Transverse colon (tissue), 4 donors: Measurements from ENCODE around the gene VSIG2. TPM values are rescaled to one million over a fixed set of nuclear protein-coding genes. Genes with fewer than 3 reads are reported as not detected.

Experiments used
- DNase-seq: peaks from one replicate; pipeline ENCODE4 v3.0.0-alpha.2; 2019
- H3K27ac ChIP-seq, 4 donors: fragments of 200-600 bp; sonication (generic); 2 replicates each; pipeline ENCODE4 v1.5.1; 2016 to 2018; ENCODE audit warnings: inconsistent platforms in 4 of 4
- H3K27me3 ChIP-seq: fragments of 200-600 bp; sonication (generic); 2 replicates; pipeline ENCODE4 v1.5.1; 2017; ENCODE audit warnings: inconsistent platforms
- H3K36me3 ChIP-seq, 4 donors: fragments of 200-600 bp; sonication (generic); 2 replicates each; pipeline ENCODE4 v1.5.1; 2017 to 2019; ENCODE audit warnings: inconsistent platforms in 4 of 4
- H3K4me1 ChIP-seq, 4 donors: fragments of 200-600 bp; sonication (generic); 2 replicates each; pipeline ENCODE4 v1.5.1; 2017 to 2020; ENCODE audit warnings: inconsistent platforms in 4 of 4
- H3K4me3 ChIP-seq, 4 donors: fragments of 200-600 bp; sonication (generic); 1 replicate in 1 of 4; 2 replicates in 3 of 4; pipeline versions ENCODE4 v1.5.1 to v1.6.1; 2017 to 2019; ENCODE audit warnings: inconsistent platforms in 4 of 4
- H3K9me3 ChIP-seq, 2 donors: fragments of 200-600 bp; sonication (generic); 2 replicates each; pipeline ENCODE4 v1.5.1; 2017 to 2019; ENCODE audit warnings: inconsistent platforms in 2 of 2
- EP300 ChIP-seq: sonication (generic); formaldehyde crosslinking; IDR thresholded peaks from one replicate; pipeline ENCODE4 v1.6.1; 2017; ENCODE audit warnings: antibody characterized with exemption, low read depth
- POLR2A ChIP-seq: fragments of 450-650 bp; IDR thresholded peaks from one replicate; pipeline ENCODE4 v1.6.1; 2016; ENCODE audit warnings: antibody characterized with exemption, mild to moderate bottlenecking, moderate library complexity
- POLR2AphosphoS5 ChIP-seq, 3 donors: sonication (generic); formaldehyde crosslinking; IDR thresholded peaks; one replicate each; pipeline ENCODE4 v1.6.1; 2016; ENCODE audit warnings: antibody characterized with exemption in 3 of 3
- WGBS, 2 donors: methylation state at CpG; one replicate each; pipeline ENCODE4 v1.1.5; 2018; ENCODE audit warnings: low coverage in 1 of 2; 5-methylcytosine and 5-hydroxymethylcytosine counted together
- in situ Hi-C, 4 donors: fragments of 200-750 bp; cut with MboI; loops; one replicate each; pipeline versions ENCODE4 v1.15.0 to v1.15.1; 2017; ENCODE audit warnings: low sequenced_read_pairs in 3 of 4, low pct_ligation_motif_present in 1 of 4, low pct_unique_long_range_greater_than_20kb in 1 of 4
- intact Hi-C: fragments of 100-400 bp; cut with DNase I; formaldehyde crosslinking; loops from one replicate; pipeline ENCODE4 v1.15.1; 2023; ENCODE audit warnings: low total_unique reads
- total RNA-seq, 4 donors: library from RNA; depleted of rRNA; stranded (reverse); fragments of >200 nt; gene quantifications; one replicate each; pipeline ENCODE4 v1.1.0, GENCODE V29; 2016
- TF ChIP-seq, protein P1 (sequence below), 5 experiments: fragments of 200-600 bp in 3 of 5; fragments of 450-650 bp in 2 of 5; sonication (generic) in 3 of 5; IDR thresholded peaks; 1 replicate in 2 of 5; 2 replicates in 3 of 5; pipeline ENCODE4 v1.5.1; 2016 to 2017; ENCODE audit warnings: antibody characterized with exemption in 5 of 5, inconsistent platforms in 3 of 5, mild to moderate bottlenecking in 2 of 5, moderate library complexity in 1 of 5

The VSIG2 gene
- total RNA-seq, 4 donors from 2014 or later: 91.3 to 160 (median 108) TPM

DNA sequence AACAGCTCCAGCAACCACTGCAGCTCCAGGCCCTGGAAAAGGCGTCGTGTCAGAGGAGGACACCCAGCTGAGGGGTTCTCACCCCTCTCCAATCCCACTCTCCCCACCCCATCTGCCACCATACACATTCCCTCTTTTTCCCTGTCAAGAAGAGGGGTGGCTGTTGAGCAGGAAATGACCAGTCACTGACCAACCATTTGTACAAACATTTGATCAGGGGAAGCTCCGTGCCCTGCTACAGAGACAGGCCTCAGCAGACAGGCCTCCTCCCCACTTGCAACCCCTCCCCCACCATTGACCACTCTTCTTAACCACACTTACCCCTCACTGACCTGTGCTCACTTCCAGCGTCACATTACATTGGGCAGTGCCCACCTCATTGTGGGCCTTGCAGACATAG is 2.3 kb upstream of the VSIG2 start:
- no peak for DNase-seq
- no peak overlapping the region for H3K4me3 ChIP-seq
- TF ChIP-seq POLR2AphosphoS5 (IDR thresholded peaks at IDR 0.05) (no peak), EP300 (no peak), POLR2A (no peak)
- TF ChIP-seq, protein P1, sequence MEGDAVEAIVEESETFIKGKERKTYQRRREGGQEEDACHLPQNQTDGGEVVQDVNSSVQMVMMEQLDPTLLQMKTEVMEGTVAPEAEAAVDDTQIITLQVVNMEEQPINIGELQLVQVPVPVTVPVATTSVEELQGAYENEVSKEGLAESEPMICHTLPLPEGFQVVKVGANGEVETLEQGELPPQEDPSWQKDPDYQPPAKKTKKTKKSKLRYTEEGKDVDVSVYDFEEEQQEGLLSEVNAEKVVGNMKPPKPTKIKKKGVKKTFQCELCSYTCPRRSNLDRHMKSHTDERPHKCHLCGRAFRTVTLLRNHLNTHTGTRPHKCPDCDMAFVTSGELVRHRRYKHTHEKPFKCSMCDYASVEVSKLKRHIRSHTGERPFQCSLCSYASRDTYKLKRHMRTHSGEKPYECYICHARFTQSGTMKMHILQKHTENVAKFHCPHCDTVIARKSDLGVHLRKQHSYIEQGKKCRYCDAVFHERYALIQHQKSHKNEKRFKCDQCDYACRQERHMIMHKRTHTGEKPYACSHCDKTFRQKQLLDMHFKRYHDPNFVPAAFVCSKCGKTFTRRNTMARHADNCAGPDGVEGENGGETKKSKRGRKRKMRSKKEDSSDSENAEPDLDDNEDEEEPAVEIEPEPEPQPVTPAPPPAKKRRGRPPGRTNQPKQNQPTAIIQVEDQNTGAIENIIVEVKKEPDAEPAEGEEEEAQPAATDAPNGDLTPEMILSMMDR (IDR thresholded peaks at IDR 0.05): no peak
- H3K36me3 ChIP-seq: no peaks in the 10 kb centered on the region
- H3K27me3 ChIP-seq: peaks cover 45% of the 10 kb centered on the region
- intact Hi-C loops: no loop called here
- H3K4me1 ChIP-seq: peaks cover 11 to 53% (median 30%) of the 10 kb centered on the region in 4 donors
- H3K9me3 ChIP-seq: no peaks in the 10 kb centered on the region
- in situ Hi-C loops: loop anchor here in 1 of 4 donors (25.0 kb wide), 1 partner anchor 92 kb away; the partner anchor contains the start of genes SIAE and SPA17
- no peak overlapping the region for H3K27ac ChIP-seq
- 76% methylated on average over 4 of the region's 4 CpGs; no CpG with 5 or more reads in 1 of the 2 donors for WGBS, 2 donors

DNA sequence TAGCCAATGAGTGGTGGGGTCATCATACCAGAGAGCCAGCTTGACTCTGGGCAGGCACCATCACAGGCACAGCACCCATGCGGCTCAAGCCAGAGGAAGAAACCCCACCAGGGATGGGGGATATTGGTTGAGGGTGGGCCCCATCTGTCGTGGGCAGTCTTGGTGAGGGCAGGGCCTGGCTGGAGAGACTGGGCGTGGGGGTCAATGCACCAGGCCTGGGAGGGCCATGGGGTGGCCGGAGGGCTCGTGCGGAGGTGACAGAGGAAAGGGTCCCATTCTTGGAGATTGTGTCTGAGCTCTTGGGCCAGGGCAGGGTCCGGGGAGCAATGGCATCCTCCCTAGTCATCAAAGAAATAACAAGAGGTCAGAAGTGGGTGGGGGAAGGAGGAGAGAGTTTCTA is 1.6 kb upstream of the VSIG2 start:
- Histone ChIP-seq H3K27ac (no peak overlapping the region), H3K4me1 (peaks cover 7 to 52% (median 29%) of the 10 kb centered on the region in 4 donors), H3K27me3 (peaks cover 38% of the 10 kb centered on the region), H3K4me3 (no peak overlapping the region), H3K36me3 (no peaks in the 10 kb centered on the region), H3K9me3 (no peaks in the 10 kb centered on the region)
- intact Hi-C loops: no loop called here
- in situ Hi-C loops: loop anchor here in 1 of 4 donors (25.0 kb wide), 1 partner anchor 91 kb away; the partner anchor contains the start of genes SIAE and SPA17
- TF ChIP-seq POLR2AphosphoS5 (IDR thresholded peaks at IDR 0.05) (no peak), EP300 (no peak), POLR2A (no peak)
- TF ChIP-seq, protein P1 (IDR thresholded peaks at IDR 0.05): no peak
- WGBS, 2 donors: 96 to 100% methylated on average over 6 to 7 of the region's 7 CpGs
- DNase-seq: no peak

DNA sequence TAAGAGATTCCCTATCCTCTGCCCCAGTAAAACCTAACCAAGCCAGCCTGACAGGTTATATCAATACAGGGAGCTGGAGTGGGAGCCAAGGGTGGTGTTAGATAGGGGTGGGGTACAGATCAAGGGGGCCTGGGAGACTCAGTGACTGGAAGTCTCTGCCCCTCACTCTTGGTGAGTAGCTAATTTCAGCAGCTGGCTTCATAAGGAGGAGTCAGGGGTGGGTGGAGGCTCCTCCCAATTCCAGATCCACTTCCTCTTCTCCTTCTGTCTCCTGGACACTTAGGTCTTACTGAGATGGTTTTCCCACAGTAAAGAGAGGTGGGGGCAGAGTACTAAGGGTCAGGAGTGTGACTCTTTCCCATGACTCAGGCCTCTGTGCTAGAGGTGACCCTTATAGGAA is 1.1 kb upstream of the VSIG2 start:
- intact Hi-C loops: no loop called here
- H3K27ac ChIP-seq: no peak overlapping the region

DNA sequence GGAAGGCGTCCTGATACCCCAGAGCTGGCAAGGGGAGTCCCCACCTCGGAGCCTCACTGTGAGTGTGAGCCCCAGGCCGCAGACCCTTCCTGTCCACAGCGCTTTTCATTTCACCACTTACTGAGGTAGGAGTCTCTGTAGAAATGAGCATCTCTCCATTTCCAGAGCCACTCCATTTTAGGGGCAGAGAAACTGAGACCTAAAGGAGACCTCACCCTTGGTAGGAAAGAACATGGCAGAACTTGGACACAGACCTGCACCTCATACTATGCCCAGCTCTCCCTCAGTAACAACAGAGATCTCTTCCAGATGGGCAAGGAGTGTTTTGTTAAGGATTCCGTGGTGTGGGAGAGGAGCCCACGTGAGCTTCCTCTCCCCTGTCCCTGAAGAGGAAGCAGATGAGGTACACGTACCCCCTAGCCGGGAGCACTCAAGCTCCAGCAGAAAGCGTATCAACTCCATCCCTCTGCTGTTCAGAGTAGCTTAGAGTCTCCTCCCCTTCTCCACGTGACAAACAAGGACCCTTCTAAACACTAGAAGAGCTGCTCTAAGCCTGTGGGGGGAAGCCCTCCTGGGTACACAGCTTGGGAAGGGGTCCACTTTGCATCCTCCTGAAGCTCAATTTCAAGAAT is 532 bp upstream of the VSIG2 start:
- no peaks in the 10 kb centered on the region for H3K36me3 ChIP-seq
- peaks cover 6 to 44% (median 24%) of the 10 kb centered on the region in 4 donors for H3K4me1 ChIP-seq
- intact Hi-C loops: no loop called here
- 64 to 82% methylated on average over 5 to 10 of the region's 10 CpGs for WGBS, 2 donors
- in situ Hi-C loops: loop anchor here in 1 of 4 donors (25.0 kb wide), 1 partner anchor 90 kb away; the partner anchor contains the start of genes SIAE and SPA17
- H3K9me3 ChIP-seq: no peaks in the 10 kb centered on the region
- H3K27me3 ChIP-seq: peaks cover 31% of the 10 kb centered on the region
- H3K27ac ChIP-seq: peak overlapping the region; percentile 81 to 92 (median 85)
- TF ChIP-seq EP300 (no peak), POLR2AphosphoS5 (IDR thresholded peaks at IDR 0.05) (no peak), POLR2A (no peak)
- TF ChIP-seq, protein P1 (IDR thresholded peaks at IDR 0.05): no peak
- H3K4me3 ChIP-seq: peak overlapping the region in 3 of 4 donors; percentile 47 to 57 (median 49)
- no peak for DNase-seq

More for the DNA sequence above, 1.1 kb upstream of the VSIG2 start:
- Histone ChIP-seq H3K4me3 (no peak overlapping the region), H3K4me1 (peaks cover 6 to 48% (median 26%) of the 10 kb centered on the region in 4 donors), H3K9me3 (no peaks in the 10 kb centered on the region), H3K36me3 (no peaks in the 10 kb centered on the region), H3K27me3 (peaks cover 36% of the 10 kb centered on the region)
- DNase-seq: no peak
- TF ChIP-seq, protein P1 (IDR thresholded peaks at IDR 0.05): no peak
- TF ChIP-seq POLR2A: no peak
- no peak for TF ChIP-seq EP300
- TF ChIP-seq POLR2AphosphoS5 (IDR thresholded peaks at IDR 0.05): no peak
- in situ Hi-C loops: loop anchor here in 1 of 4 donors (25.0 kb wide), 1 partner anchor 91 kb away; the partner anchor contains the start of genes SIAE and SPA17
